Activated naive CD4-positive, alpha-beta T cell treated with anti-CD3 and anti-CD28 coated beads, Interleukin-2, amount 10 ng/mL, durations not matched to agents 7 days and 5 days (primary cell): ENCODE results near the gene ALG10B.
"Not testable (repeated sequence)": the region's sequence is repeated elsewhere in the genome, so short reads cannot be mapped to it uniquely, and the experiment has no call there.

Experiments used
- CTCF ChIA-PET: fragments of 350-600 bp; sonication (Branson Sonifier 250); formaldehyde crosslinking; loops from one replicate; lab custom pipeline; 2021; ENCODE audit warnings: antibody characterized with exemption; lab: Charles Lee
- DNase-seq: peaks from one replicate; pipeline ENCODE4 v3.0.0-alpha.2; 2020
- H3K27ac Mint-ChIP-seq: one replicate; pipeline ENCODE4 v1.8.0; 2021; ENCODE audit warnings: mild to moderate bottlenecking, moderate library complexity, mixed read lengths
- H3K27me3 Mint-ChIP-seq: one replicate; pipeline ENCODE4 v1.8.0; 2021; ENCODE audit warnings: mild to moderate bottlenecking, mixed read lengths
- H3K36me3 Mint-ChIP-seq: one replicate; pipeline ENCODE4 v1.8.0; 2021; ENCODE audit warnings: mixed read lengths
- H3K4me1 Mint-ChIP-seq: one replicate; pipeline ENCODE4 v1.8.0; 2021; ENCODE audit warnings: mixed read lengths
- H3K4me3 Mint-ChIP-seq: one replicate; pipeline ENCODE4 v1.8.0; 2021; ENCODE audit warnings: mild to moderate bottlenecking, moderate library complexity, mixed read lengths
- H3K9me3 Mint-ChIP-seq: one replicate; pipeline ENCODE4 v1.8.0; 2021; ENCODE audit warnings: mixed read lengths

The ALG10B gene, protein sequence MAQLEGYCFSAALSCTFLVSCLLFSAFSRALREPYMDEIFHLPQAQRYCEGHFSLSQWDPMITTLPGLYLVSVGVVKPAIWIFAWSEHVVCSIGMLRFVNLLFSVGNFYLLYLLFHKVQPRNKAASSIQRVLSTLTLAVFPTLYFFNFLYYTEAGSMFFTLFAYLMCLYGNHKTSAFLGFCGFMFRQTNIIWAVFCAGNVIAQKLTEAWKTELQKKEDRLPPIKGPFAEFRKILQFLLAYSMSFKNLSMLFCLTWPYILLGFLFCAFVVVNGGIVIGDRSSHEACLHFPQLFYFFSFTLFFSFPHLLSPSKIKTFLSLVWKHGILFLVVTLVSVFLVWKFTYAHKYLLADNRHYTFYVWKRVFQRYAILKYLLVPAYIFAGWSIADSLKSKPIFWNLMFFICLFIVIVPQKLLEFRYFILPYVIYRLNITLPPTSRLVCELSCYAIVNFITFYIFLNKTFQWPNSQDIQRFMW

DNA sequence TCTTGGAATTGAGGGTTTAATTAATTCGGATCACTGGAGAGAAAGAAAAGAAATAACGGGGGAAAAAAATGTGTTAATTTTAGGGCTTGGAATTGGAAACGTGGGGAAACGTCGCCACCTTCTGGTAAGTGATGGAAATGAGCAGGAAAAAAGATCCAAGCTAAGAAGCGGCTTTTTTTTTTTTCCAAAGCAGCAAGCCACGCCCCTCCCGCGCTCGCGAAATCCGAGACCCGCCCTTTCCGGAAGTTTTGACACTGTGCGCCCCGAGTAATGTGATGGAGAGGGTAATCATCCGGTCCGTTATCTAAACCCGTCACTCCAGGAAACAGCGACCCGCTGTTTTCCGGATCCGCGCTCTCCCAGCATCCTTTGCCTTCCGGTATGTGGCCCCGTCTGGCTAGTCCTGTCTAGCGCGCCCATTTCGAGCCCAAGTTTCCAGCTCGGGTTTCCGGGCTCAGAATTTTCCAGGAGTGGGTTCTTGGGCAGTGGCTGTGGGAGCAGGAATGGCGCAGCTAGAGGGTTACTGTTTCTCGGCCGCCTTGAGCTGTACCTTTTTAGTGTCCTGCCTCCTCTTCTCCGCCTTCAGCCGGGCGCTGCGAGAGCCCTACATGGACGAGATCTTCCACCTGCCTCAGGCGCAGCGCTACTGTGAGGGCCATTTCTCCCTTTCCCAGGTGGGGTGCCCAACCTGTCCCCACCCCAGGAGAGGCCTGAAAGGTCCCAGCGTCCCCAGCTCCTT, at the start of gene ALG10B:
Gene ALG10B, plus strand, starts transcription at position 384 of the 739 bp plus-strand sequence. Its CDS starts 120 bp downstream, at position 504.
- CTCF ChIA-PET: interaction anchor here (0.6 to 1.1 kb wide), 3 partner anchors 170 to 589 kb away, joined by 3 read pairs; partner anchors contain the start of gene CPNE8
- peak; percentile 94 for DNase-seq
- Mint-ChIP-seq H3K27ac (peak within 1 kb of the TSS; percentile 94), H3K4me3 (peak within 1 kb of the TSS; percentile 88), H3K4me1 (peaks cover 22% of the 10 kb centered on the region), H3K9me3 (no peaks in the 10 kb centered on the region), H3K36me3 (peaks cover 7% of the 10 kb centered on the region), H3K27me3 (no peaks in the 10 kb centered on the region)

DNA sequence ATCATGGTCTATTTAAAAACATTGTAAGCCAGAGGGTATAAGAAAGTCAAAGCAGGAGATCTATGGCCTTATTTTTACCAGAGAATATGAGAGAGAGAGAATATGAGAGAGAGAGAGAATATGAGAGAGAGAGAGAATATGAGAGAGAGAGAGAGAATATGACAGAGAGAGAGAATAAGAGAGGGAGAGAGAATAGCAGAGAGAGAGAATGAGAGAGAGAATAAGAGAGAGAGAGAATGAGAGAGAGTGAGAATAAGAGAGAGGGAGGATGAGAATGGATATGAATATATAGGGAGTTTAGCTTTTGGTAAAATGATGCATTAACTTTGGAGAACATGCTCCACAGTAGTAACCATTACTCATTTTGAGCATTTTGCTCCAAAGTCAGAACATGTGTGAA, 48.0 kb upstream of the ALG10B start:
- CTCF ChIA-PET: no interaction called here
- no peaks in the 10 kb centered on the region for H3K36me3 Mint-ChIP-seq
- no peak overlapping the region for H3K4me3 Mint-ChIP-seq
- no peak overlapping the region for H3K27ac Mint-ChIP-seq
- no peaks in the 10 kb centered on the region for H3K9me3 Mint-ChIP-seq
- H3K4me1 Mint-ChIP-seq: no peaks in the 10 kb centered on the region
- no peak for DNase-seq
- H3K27me3 Mint-ChIP-seq: no peaks in the 10 kb centered on the region

DNA sequence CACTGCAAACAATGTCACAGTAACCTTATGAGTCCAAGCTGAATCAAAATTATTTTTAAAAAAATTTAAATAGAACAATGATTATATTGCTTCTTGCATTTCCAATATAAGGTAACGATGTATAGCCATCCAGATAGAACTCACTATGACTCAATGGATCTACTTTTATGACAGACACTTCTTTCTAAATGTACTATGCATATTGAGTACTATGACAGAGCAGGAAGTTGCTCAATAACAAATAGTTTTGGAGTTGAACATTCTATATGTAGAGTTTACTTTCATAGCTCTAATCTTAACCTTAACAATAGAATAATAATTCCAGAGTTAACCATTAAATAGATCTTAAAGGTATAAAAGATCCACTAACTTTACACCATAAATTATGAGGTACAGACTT, 46.7 kb upstream of the ALG10B start:
- Mint-ChIP-seq H3K36me3 (no peaks in the 10 kb centered on the region), H3K4me1 (no peaks in the 10 kb centered on the region), H3K27me3 (no peaks in the 10 kb centered on the region), H3K4me3 (no peak overlapping the region), H3K27ac (no peak overlapping the region), H3K9me3 (no peaks in the 10 kb centered on the region)
- DNase-seq: no peak
- CTCF ChIA-PET: no interaction called here

DNA sequence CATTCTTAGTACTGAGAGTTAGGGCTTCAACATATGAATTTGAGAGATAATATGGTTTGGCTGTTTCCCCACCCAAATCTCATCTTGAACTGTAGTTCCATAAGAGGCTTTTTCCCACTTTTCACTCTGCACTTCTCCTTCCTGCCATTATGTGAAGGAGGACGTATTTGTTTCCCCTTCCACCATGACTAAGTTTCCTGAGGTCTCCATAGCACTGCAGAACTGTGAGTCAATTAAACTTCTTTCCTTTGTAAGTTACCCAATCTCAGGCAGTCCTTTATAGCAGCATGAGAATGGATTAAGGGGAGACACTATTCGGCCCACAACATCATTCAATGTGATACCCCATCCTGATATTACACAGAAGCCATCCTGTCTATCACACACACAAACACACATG, 36.8 kb upstream of the ALG10B start:
- no peaks in the 10 kb centered on the region for H3K4me1 Mint-ChIP-seq
- H3K4me3 Mint-ChIP-seq: no peak overlapping the region
- no peaks in the 10 kb centered on the region for H3K36me3 Mint-ChIP-seq
- no peak overlapping the region for H3K27ac Mint-ChIP-seq
- DNase-seq: no peak
- CTCF ChIA-PET: no interaction called here
- H3K27me3 Mint-ChIP-seq: no peaks in the 10 kb centered on the region
- H3K9me3 Mint-ChIP-seq: no peaks in the 10 kb centered on the region

DNA sequence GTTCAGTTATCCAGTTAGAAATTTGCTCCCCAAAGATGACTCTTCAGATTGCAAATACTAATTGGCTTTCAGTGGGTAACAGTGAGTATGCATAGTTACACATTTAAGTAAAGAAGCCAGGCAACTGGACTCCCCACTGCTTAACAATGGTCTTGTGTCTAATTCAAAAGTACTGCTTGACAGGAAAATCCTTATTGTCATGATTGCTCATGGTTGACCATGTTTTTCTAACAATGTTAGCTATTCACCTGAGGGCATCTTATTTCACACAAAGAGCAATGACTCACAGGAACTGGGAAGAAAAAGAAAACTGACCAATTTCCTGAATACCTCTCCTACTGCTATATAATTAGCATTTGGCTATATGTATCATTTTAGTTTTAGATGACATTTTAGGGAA, 33.7 kb upstream of the ALG10B start:
- H3K27me3 Mint-ChIP-seq: no peaks in the 10 kb centered on the region
- no peak for DNase-seq
- no peak overlapping the region for H3K27ac Mint-ChIP-seq
- H3K4me3 Mint-ChIP-seq: no peak overlapping the region
- no peaks in the 10 kb centered on the region for H3K9me3 Mint-ChIP-seq
- H3K36me3 Mint-ChIP-seq: no peaks in the 10 kb centered on the region
- CTCF ChIA-PET: no interaction called here
- H3K4me1 Mint-ChIP-seq: no peaks in the 10 kb centered on the region

DNA sequence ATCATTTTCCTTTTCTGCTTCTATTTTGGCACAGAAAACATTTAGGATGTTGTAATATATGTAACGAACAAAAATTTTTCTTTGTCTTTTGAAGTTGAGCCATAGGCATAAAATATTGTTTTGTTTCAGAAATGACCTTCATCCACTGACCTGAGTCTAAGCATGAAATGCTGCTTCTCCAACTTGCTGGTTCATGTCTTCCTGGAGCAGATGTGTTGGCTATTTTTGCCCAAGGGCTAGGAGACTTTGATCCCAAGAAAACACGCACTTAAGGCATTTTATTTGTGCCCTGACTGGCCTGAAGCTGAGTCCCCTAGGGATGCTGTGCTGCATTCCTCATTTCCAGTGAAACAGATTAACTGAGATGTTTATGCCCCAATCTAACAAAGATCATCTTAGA, 27.2 kb upstream of the ALG10B start:
- Mint-ChIP-seq H3K27ac (no peak overlapping the region), H3K9me3 (no peaks in the 10 kb centered on the region), H3K4me1 (no peaks in the 10 kb centered on the region), H3K36me3 (no peaks in the 10 kb centered on the region), H3K4me3 (no peak overlapping the region), H3K27me3 (no peaks in the 10 kb centered on the region)
- no peak for DNase-seq
- CTCF ChIA-PET: interaction anchor here (0.9 kb wide), 1 partner anchor 153 kb away, joined by 3 read pairs; no protein-coding TSS in a partner anchor

DNA sequence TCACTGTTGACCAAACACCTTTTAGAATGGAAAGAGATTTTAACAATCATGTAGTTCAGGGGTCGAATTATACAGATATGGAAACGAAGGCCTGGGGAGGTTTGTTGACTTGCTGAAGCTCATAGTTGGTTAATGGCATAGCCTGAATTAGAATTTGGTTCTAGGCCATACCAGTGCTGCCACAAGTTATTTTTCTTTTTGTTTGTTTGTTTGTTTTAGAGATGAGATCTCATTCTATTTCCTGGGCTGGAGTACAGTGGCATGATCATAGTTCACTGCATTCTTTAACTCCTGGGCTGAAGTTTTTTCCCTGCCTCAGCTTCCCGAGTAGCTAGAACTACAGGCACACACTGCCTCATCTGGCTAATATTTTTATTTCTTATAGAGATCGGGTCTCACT, 25.4 kb upstream of the ALG10B start:
- H3K27me3 Mint-ChIP-seq: no peaks in the 10 kb centered on the region
- DNase-seq: no peak
- H3K27ac Mint-ChIP-seq: no peak overlapping the region

DNA sequence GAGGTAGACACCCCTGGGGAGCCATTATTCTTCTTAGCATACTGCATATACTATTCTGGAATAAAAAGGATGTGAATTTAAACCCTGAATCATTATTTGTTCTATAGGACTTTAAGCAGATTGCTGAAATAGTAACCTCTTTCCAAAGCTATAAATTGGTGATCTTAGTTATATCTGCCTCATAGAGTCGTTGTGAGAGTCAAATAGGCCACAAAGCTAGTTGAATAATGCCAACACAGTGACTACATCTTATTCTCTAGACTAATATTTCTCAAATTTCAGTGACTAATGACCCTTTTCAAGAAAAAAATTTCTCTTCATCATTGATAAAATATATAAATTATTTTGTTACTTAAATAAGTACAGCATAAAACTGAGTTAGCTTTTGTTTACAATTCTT, 13.6 kb upstream of the ALG10B start:
- H3K27me3 Mint-ChIP-seq, H3K4me1 Mint-ChIP-seq, H3K4me3 Mint-ChIP-seq, CTCF ChIA-PET, H3K9me3 Mint-ChIP-seq, H3K27ac Mint-ChIP-seq, H3K36me3 Mint-ChIP-seq, DNase-seq: not testable (repeated sequence)

More for the DNA sequence above, 25.4 kb upstream of the ALG10B start:
- CTCF ChIA-PET: no interaction called here
- Mint-ChIP-seq H3K36me3 (no peaks in the 10 kb centered on the region), H3K4me1 (no peaks in the 10 kb centered on the region), H3K9me3 (peaks cover 3% of the 10 kb centered on the region), H3K4me3 (no peak overlapping the region)

DNA sequence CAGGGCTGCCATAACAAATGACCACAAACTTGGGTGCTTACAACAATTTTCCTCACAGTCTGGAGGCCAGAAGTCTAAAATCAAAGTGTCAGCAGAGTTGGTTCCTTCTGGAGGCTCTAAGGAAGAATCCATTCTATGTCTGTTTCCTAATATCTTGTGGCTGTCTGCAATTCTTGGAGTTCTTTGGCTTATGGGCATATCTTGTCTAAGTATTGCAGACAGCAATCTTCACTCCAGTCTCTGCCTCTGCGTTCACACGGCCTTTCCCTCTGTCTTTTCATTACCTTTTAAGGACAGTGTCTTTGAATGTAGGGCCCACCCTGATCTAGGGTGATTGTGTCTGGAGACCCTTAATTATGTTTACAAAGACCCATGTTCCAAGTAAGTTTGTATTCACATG, 5.4 kb downstream of the ALG10B start:
- DNase-seq, CTCF ChIA-PET, H3K4me3 Mint-ChIP-seq, H3K27ac Mint-ChIP-seq, H3K27me3 Mint-ChIP-seq, H3K36me3 Mint-ChIP-seq, H3K9me3 Mint-ChIP-seq: not testable (repeated sequence)
- peaks cover 18% of the 10 kb centered on the region for H3K4me1 Mint-ChIP-seq

DNA sequence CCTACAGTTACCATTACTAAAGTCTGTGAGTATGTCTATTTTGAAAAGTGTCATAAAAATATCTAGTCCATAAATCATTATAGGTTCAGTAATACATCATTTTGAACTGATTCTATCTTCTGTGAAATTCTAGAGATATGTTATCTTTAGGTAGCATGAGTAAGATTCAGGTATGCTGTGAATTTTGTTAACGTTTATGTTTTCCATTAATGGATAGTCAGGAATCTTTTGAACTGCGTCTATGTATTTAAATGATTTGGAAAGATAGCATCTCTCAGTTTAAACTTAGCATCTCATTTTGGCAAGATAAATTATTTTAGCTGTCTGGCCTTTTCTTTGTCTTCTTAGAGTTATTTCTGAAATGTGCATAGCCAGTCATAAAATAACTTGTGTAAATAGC, 8.3 kb downstream of the ALG10B start:
- Mint-ChIP-seq H3K27ac (no peak overlapping the region), H3K27me3 (no peaks in the 10 kb centered on the region), H3K36me3 (peaks cover 5% of the 10 kb centered on the region), H3K4me3 (no peak overlapping the region), H3K9me3 (no peaks in the 10 kb centered on the region), H3K4me1 (no peaks in the 10 kb centered on the region)
- CTCF ChIA-PET: no interaction called here
- no peak for DNase-seq

DNA sequence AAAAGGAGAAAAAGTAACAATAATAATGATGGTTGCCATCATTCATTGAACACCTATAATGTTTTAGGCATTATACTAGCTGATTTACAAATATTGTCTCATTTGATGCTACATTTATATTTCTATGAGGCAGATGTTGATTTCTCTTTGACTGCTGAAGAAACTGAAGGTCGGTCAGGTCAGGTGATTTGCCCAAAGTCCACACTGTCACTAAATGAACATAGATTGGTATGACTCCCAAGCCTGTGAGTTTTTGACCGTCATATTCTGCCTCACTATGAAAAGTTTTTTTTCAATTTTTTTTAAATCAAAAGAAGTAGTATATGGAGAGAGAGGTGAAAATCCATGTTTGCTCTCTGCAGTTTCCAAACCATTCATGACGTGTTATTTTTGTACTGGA, 10.8 kb downstream of the ALG10B start:
- H3K27me3 Mint-ChIP-seq: no peaks in the 10 kb centered on the region
- no peaks in the 10 kb centered on the region for H3K36me3 Mint-ChIP-seq
- no peak overlapping the region for H3K27ac Mint-ChIP-seq
- CTCF ChIA-PET: interaction anchor here (0.6 to 2.6 kb wide), 4 partner anchors 87 to 946 kb away, joined by 3 to 18 read pairs (median 5); no protein-coding TSS in a partner anchor
- H3K9me3 Mint-ChIP-seq: no peaks in the 10 kb centered on the region
- no peak for DNase-seq
- no peak overlapping the region for H3K4me3 Mint-ChIP-seq
- H3K4me1 Mint-ChIP-seq: no peaks in the 10 kb centered on the region

DNA sequence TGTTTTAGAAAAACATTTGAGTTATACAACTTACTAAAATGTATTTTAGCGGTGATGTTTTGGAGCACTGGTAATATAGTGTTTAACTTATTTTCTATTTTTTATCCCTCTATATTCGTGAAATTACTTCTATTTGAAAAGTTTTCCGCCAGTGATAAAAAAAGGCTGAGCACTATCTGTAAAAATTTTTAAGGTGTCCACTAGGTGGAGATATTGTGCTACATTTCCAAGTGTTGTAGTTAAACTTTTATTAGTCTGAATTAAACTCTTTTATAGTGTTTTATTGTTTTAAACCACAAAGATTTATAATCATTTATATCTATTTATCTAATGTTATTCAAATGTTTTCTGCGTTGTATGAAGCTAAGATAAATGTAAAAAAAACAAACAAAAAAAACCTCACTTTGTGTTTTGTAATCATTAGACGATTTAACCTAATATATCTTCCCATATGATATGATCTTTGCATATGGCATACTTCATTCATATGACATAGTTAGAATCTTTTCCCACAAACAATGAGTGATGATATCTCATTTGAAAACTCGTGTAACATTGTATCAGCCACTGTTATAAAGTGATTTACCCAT, 11.8 kb downstream of the ALG10B start:
- no peaks in the 10 kb centered on the region for H3K4me1 Mint-ChIP-seq
- DNase-seq: no peak
- H3K4me3 Mint-ChIP-seq: no peak overlapping the region
- H3K27me3 Mint-ChIP-seq: no peaks in the 10 kb centered on the region
- no peaks in the 10 kb centered on the region for H3K36me3 Mint-ChIP-seq
- no peaks in the 10 kb centered on the region for H3K9me3 Mint-ChIP-seq
- H3K27ac Mint-ChIP-seq: no peak overlapping the region
- CTCF ChIA-PET: interaction anchor here (1.7 to 2.6 kb wide), 3 partner anchors 775 to 945 kb away, joined by 3 to 18 read pairs (median 7); no protein-coding TSS in a partner anchor

DNA sequence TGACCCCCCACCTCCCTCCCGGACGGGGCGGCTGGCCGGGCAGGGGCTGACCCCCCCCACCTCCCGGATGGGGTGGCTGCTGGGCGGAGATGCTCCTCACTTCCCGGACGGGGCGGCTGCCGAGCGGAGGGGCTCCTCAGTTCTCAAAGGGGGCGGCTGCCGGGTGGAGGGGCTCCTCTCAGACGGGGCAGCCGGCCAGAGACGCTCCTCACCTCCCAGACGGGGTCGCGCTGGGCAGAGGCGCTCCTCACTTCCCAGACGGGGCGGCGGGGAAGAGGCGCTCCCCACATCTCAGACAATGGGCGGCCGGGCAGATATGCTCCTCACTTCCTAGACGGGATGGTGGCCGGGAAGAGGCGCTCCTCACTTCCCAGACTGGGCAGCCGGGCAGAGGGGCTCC, 13.8 kb downstream of the ALG10B start:
- H3K27ac Mint-ChIP-seq, H3K4me1 Mint-ChIP-seq, H3K36me3 Mint-ChIP-seq, DNase-seq, H3K27me3 Mint-ChIP-seq, H3K4me3 Mint-ChIP-seq, H3K9me3 Mint-ChIP-seq, CTCF ChIA-PET: not testable (repeated sequence)

DNA sequence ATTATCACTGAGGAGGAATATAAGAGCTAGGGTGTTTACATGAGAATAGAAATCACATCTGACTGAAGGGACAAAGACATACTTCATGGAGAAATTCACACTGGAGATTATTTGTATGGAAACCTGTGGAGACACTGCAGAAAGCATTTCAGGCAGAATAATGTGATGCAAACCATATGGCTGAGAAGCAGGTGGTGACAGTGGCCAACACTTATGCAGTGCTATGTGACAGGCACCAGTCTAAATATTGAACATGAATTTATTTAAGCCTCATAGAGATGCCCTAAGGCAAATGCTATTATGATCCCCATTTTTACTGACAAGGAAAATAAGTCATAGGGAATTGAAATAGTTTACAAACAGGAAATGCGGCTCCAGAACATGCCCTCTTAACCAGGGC, 16.2 kb downstream of the ALG10B start:
- Mint-ChIP-seq H3K4me3 (no peak overlapping the region), H3K36me3 (no peaks in the 10 kb centered on the region), H3K4me1 (no peaks in the 10 kb centered on the region), H3K27me3 (no peaks in the 10 kb centered on the region), H3K27ac (no peak overlapping the region), H3K9me3 (no peaks in the 10 kb centered on the region)
- CTCF ChIA-PET: no interaction called here
- DNase-seq: no peak
